Measurements from ENCODE around the gene SESN1.

DNA sequence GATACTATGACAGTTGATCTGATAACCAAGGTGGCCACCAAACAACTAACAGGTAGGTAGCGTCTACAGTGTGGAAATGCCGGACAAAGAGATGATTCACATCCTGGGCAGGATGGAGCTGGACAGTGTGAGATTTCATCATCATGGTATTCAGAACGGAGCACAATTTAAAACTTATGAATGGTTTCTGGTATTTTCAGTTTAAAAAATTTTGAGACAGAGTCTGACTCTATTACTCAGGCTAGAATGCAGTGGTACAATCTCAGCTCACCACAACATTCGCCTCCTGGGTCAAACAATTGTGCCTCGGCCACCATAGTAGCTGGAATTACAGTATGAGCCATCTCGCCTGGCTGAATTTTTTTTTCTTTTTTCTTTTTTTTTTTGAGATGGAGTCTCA, 44.5 kb upstream of the SESN1 start:
- TF ChIP-seq, protein P1, sequence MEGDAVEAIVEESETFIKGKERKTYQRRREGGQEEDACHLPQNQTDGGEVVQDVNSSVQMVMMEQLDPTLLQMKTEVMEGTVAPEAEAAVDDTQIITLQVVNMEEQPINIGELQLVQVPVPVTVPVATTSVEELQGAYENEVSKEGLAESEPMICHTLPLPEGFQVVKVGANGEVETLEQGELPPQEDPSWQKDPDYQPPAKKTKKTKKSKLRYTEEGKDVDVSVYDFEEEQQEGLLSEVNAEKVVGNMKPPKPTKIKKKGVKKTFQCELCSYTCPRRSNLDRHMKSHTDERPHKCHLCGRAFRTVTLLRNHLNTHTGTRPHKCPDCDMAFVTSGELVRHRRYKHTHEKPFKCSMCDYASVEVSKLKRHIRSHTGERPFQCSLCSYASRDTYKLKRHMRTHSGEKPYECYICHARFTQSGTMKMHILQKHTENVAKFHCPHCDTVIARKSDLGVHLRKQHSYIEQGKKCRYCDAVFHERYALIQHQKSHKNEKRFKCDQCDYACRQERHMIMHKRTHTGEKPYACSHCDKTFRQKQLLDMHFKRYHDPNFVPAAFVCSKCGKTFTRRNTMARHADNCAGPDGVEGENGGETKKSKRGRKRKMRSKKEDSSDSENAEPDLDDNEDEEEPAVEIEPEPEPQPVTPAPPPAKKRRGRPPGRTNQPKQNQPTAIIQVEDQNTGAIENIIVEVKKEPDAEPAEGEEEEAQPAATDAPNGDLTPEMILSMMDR (IDR thresholded peaks at IDR 0.05) = no peak
- TF ChIP-seq POLR2AphosphoS5 (IDR thresholded peaks at IDR 0.05) (no peak), POLR2A (IDR thresholded peaks at IDR 0.05) (no peak), EP300 (IDR thresholded peaks at IDR 0.05) (no peak)

Data from upper lobe of left lung (tissue), 4 donors.